GM19372 (cell line): Measurements from ENCODE around the gene RGL1.
"Not testable (repeated sequence)": the region's sequence is repeated elsewhere in the genome, so short reads cannot be mapped to it uniquely, and the experiment has no call there.

Source experiments
- ATAC-seq: cut with Tn5 transposase; IDR thresholded peaks from one replicate; pipeline ENCODE4 v1.9.1; 2021; ENCODE audit warnings: mild to moderate bottlenecking, low read depth, moderate library complexity; ENCODE audit not compliant: unreplicated experiment

Gene RGL1

GRCh38 chr1:183804916-183805841 lies at the start of gene RGL1:
Gene RGL1 (plus strand): TSS chr1:183805120. CDS start chr1:183805298, 178 bp downstream.
- peak; percentile 57 for ATAC-seq

GRCh38 chr1:183756326-183756725 lies 48.6 kb upstream of the RGL1 start:
- no peak for ATAC-seq

GRCh38 chr1:183757061-183757460 lies 47.9 kb upstream of the RGL1 start:
- ATAC-seq = no peak

- no peak for ATAC-seq
Observed at GRCh38 chr1:183758913-183759312, 46.0 kb upstream of the RGL1 start.

GRCh38 chr1:183760661-183761060 lies 44.3 kb upstream of the RGL1 start:
- ATAC-seq = no peak

GRCh38 chr1:183761871-183762270 lies 43.0 kb upstream of the RGL1 start:
- no peak for ATAC-seq

GRCh38 chr1:183762856-183763255 lies 42.1 kb upstream of the RGL1 start:
- ATAC-seq = not testable (repeated sequence)

- ATAC-seq = no peak
Observed at GRCh38 chr1:183764981-183765380, 39.9 kb upstream of the RGL1 start.

GRCh38 chr1:183769956-183770815 lies 34.7 kb upstream of the RGL1 start:
- no peak for ATAC-seq

GRCh38 chr1:183770816-183771128 lies 34.1 kb upstream of the RGL1 start:
- no peak for ATAC-seq

GRCh38 chr1:183773482-183774274 lies 31.2 kb upstream of the RGL1 start:
- no peak for ATAC-seq

- ATAC-seq = no peak
Observed at GRCh38 chr1:183774938-183775337, 30.0 kb upstream of the RGL1 start.

- no peak for ATAC-seq
Observed at GRCh38 chr1:183776731-183777130, 28.2 kb upstream of the RGL1 start.

- no peak for ATAC-seq
Observed at GRCh38 chr1:183777328-183777727, 27.6 kb upstream of the RGL1 start.

- ATAC-seq = no peak
Observed at GRCh38 chr1:183778045-183778444, 26.9 kb upstream of the RGL1 start.

GRCh38 chr1:183778568-183779433 lies 26.1 kb upstream of the RGL1 start:
- no peak for ATAC-seq

- no peak for ATAC-seq
Observed at GRCh38 chr1:183780159-183780558, 24.8 kb upstream of the RGL1 start.

GRCh38 chr1:183780757-183781156 lies 24.2 kb upstream of the RGL1 start:
- no peak for ATAC-seq

- no peak for ATAC-seq
Observed at GRCh38 chr1:183783342-183783741, 21.6 kb upstream of the RGL1 start.
